Natural killer cell (primary cell): Measurements from ENCODE around the gene ARMH1. TPM values are rescaled to one million over a fixed set of nuclear protein-coding genes. Genes with fewer than 3 reads are reported as not detected.
A peak's percentile ranks its signal among the peaks of the same experiment; 100 is the strongest.

Experiments used
- ATAC-seq, 3 donors: fragments of 150-1000 bp in 2 of 3; fragments of 200-7000 bp in 1 of 3; cut with Tn5 transposase; 1 replicate in 1 of 3; 2 replicates in 2 of 3; pipeline ENCODE4 v1.10.0; 2021; ENCODE audit warnings: mild to moderate bottlenecking in 2 of 3, moderate library complexity in 2 of 3
- DNase-seq, 2 donors: peaks; one replicate each; pipeline versions ENCODE4 v3.0.0 to v3.0.0-alpha.2; 2013 to 2021; ENCODE audit warnings: mixed read lengths in 1 of 2
- H3K27ac ChIP-seq: one replicate; pipeline ENCODE4 v1.5.1; 2013; ENCODE audit warnings: mild to moderate bottlenecking, low read length
- H3K27me3 ChIP-seq: one replicate; pipeline ENCODE4 v1.6.1; 2013; ENCODE audit warnings: low read length; ENCODE audit not compliant: control insufficient read depth, insufficient read depth
- H3K36me3 ChIP-seq: one replicate; pipeline ENCODE4 v1.6.1; 2013; ENCODE audit warnings: low read length; ENCODE audit not compliant: control insufficient read depth, insufficient read depth
- H3K4me1 ChIP-seq: one replicate; pipeline ENCODE4 v1.6.1; 2013; ENCODE audit warnings: low read length; ENCODE audit not compliant: control insufficient read depth, insufficient read depth
- H3K4me3 ChIP-seq: one replicate; pipeline ENCODE4 v1.5.1; 2013; ENCODE audit warnings: low read length
- H3K9me3 ChIP-seq: one replicate; pipeline ENCODE4 v1.6.1; 2013; ENCODE audit warnings: low read length; ENCODE audit not compliant: control insufficient read depth, insufficient read depth
- H3K27ac Mint-ChIP-seq, 2 donors: one replicate each; pipeline ENCODE4 v1.8.0; 2022; ENCODE audit warnings: mild to moderate bottlenecking in 2 of 2, mixed read lengths in 2 of 2, moderate library complexity in 1 of 2
- H3K27me3 Mint-ChIP-seq, 2 donors: one replicate each; pipeline ENCODE4 v1.8.0; 2022; ENCODE audit warnings: low read depth in 2 of 2, mixed read lengths in 2 of 2
- H3K36me3 Mint-ChIP-seq: one replicate; pipeline ENCODE4 v1.8.0; 2022; ENCODE audit warnings: mixed read lengths
- H3K4me1 Mint-ChIP-seq, 2 donors: one replicate each; pipeline ENCODE4 v1.8.0; 2022; ENCODE audit warnings: mixed read lengths in 2 of 2
- H3K4me3 Mint-ChIP-seq: one replicate; pipeline ENCODE4 v1.8.0; 2022; ENCODE audit warnings: mild to moderate bottlenecking, moderate library complexity, mixed read lengths
- H3K9me3 Mint-ChIP-seq, 2 donors: one replicate each; pipeline ENCODE4 v1.8.0; 2022; ENCODE audit warnings: mixed read lengths in 2 of 2
- WGBS: methylation state at CpG from one replicate; pipeline ENCODE4 v1.1.7; 2013; ENCODE audit warnings: missing lambda C conversion rate; ENCODE audit not compliant: insufficient coverage; 5-methylcytosine and 5-hydroxymethylcytosine counted together
- intact Hi-C: fragments of 100-400 bp; cut with micrococcal nuclease; formaldehyde crosslinking; loops from one replicate; pipeline ENCODE4 v1.14.2; 2022
- total RNA-seq, 4 donors: library from RNA; stranded (reverse); fragments of 120-200 nt in 1 of 4; gene quantifications; one replicate each; pipeline versions ENCODE4 v1.2.3 to v1.2.4, GENCODE V29; 2013 to 2022
- TF ChIP-seq, protein P1 (sequence below): fragments of 200-600 bp; IDR thresholded peaks from one replicate; pipeline ENCODE4 v1.8.0; 2022; ENCODE audit warnings: antibody characterized with exemption

The ARMH1 gene
- total RNA-seq, 3 donors from 2014 or later (not counting 1 experiment from before 2014, with no cell fraction given) = 1.5 to 25.5 (median 5.0) TPM

DNA sequence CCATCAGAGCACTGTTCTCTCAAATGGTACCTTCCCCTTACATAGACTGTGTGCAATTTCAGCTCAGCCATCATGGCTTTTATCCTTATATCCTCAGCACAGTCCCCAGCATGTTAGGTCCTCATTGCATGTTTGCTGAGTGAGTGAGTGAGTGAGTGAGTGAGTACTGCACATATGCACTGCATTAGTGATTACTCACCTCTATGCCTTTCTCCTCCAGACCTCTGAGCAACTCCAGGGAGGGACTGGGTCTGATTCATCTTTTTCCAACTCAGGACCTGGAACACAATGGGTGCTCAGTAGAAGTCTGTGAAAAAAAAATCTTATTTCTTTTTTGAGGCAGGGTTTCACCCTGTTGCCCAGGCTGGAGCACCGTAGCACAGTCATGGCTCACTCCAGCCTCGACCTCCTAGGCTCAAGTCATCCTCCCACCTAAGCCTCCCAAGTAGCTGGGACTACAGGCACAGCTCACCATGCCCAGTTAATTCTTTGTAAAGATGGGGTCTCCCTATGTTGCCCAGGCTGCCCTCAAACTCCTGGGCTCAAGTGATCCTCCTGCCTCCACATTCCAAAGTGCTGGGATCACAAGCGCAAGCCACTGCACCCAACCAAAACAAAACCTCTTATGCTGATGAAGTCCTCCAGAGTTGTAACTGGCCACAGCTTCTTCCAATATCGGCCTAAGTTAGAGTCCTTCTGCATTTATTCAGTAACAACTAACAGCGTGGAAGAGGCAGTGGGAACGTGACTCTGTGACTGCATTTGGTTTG is 32.8 kb downstream of the ARMH1 start:
- H3K27ac ChIP-seq = no peak overlapping the region

DNA sequence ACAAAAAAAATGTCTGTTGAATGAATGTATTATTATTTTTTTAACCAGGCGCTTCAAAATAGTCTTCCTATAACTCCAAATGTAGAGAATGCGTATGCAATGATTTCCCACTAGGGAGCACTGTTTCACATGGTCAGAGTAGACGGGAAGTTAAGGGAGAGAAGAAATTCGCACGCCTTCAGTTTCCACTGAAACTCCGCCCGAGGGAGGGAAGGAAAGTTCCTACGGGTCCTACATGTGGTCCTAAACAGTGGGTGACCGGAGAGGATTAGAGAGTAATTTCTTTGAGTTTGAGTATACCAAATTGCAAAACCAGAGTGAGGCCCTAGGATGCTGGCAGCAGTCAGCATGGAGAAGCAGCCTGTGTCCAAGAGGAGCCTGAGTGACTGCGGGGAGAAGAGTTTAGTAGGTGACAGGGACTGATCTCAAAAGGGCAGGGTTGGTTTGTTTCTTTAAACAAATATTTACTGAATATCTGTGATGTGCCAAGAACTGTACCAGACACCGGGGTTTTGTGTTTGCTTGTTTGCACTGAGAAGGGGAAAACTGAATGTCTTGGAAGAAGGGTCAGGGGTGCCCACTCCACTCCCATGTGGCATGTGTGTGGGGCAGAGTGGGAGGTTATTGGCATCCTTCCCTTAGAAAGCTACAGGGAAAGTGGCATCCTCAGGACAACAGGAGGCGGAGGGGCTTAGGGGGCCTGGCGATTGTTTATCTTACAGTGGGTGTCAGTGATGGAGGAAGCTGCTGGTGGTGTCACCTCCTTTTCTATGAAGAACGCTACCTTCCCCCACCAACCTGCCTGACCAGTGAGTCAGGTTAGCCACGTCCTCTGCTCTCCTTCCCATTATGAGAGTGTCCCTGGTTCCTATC is 33.7 kb downstream of the ARMH1 start:
- H3K9me3 ChIP-seq = no peaks in the 10 kb centered on the region
- peak; percentile 70 to 96 (median 93) for ATAC-seq
- Mint-ChIP-seq H3K36me3 (no peaks in the 10 kb centered on the region), H3K4me1 (peaks cover 7 to 8% of the 10 kb centered on the region in 2 donors), H3K27me3 (peaks cover 0 to 14% of the 10 kb centered on the region in 2 donors), H3K27ac (peak overlapping the region in 1 of 2 donors; percentile 71), H3K4me3 (peak overlapping the region; percentile 17), H3K9me3 (no peaks in the 10 kb centered on the region)
- no peaks in the 10 kb centered on the region for H3K36me3 ChIP-seq
- TF ChIP-seq, protein P1, sequence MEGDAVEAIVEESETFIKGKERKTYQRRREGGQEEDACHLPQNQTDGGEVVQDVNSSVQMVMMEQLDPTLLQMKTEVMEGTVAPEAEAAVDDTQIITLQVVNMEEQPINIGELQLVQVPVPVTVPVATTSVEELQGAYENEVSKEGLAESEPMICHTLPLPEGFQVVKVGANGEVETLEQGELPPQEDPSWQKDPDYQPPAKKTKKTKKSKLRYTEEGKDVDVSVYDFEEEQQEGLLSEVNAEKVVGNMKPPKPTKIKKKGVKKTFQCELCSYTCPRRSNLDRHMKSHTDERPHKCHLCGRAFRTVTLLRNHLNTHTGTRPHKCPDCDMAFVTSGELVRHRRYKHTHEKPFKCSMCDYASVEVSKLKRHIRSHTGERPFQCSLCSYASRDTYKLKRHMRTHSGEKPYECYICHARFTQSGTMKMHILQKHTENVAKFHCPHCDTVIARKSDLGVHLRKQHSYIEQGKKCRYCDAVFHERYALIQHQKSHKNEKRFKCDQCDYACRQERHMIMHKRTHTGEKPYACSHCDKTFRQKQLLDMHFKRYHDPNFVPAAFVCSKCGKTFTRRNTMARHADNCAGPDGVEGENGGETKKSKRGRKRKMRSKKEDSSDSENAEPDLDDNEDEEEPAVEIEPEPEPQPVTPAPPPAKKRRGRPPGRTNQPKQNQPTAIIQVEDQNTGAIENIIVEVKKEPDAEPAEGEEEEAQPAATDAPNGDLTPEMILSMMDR = peak; percentile 73
- peak in 1 of 2 donors; percentile 76 for DNase-seq
- H3K4me3 ChIP-seq = no peak overlapping the region
- H3K27ac ChIP-seq = no peak overlapping the region
- intact Hi-C loops = no loop called here
- H3K4me1 ChIP-seq = peaks cover 7% of the 10 kb centered on the region
- 36% methylated on average over 14 of the region's 15 CpGs for WGBS
- H3K27me3 ChIP-seq = no peaks in the 10 kb centered on the region

More for the DNA sequence above, 32.8 kb downstream of the ARMH1 start:
- Histone ChIP-seq H3K9me3 (no peaks in the 10 kb centered on the region), H3K36me3 (no peaks in the 10 kb centered on the region), H3K4me3 (no peak overlapping the region), H3K27me3 (no peaks in the 10 kb centered on the region), H3K4me1 (peaks cover 7% of the 10 kb centered on the region)
- WGBS = 93% methylated on average over 5 of the region's 6 CpGs
- Mint-ChIP-seq H3K9me3 (no peaks in the 10 kb centered on the region), H3K27ac (peak overlapping the region in 1 of 2 donors; percentile 71), H3K36me3 (no peaks in the 10 kb centered on the region), H3K4me3 (no peak overlapping the region), H3K4me1 (peaks cover 7 to 8% of the 10 kb centered on the region in 2 donors), H3K27me3 (peaks cover 0 to 14% of the 10 kb centered on the region in 2 donors)
- TF ChIP-seq, protein P1 = no peak
- DNase-seq (no peak), ATAC-seq (peak in 1 of 3 donors; percentile 21)
- intact Hi-C loops = no loop called here

DNA sequence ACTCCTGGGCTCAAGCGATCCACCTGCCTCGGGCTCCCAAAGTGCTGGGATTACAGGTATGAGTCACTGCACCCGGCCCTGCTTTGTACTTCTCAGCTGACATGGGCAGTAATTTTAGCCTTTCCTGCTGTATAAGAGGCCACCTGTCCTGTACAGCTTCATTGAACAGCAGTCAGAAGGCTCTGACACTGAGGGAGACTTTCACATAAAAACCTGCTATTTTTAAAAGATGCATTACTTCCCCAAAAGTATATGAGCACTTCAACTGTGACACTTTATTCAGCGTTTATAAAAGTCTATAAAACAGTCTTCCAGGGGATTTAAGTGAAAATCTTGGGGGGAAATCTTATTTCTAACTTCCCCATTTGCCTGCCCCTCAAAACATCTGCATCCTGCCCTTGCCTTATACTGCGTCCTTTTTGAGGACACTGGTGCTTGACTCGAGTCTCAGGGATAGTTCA is 38.8 kb downstream of the ARMH1 start:
- Histone ChIP-seq H3K4me1 (peaks cover 16% of the 10 kb centered on the region), H3K9me3 (no peaks in the 10 kb centered on the region), H3K36me3 (no peaks in the 10 kb centered on the region), H3K27ac (peak overlapping the region; percentile 42), H3K27me3 (no peaks in the 10 kb centered on the region), H3K4me3 (no peak overlapping the region)
- Mint-ChIP-seq H3K36me3 (no peaks in the 10 kb centered on the region), H3K27ac (no peak overlapping the region), H3K4me1 (peaks cover 26 to 30% of the 10 kb centered on the region in 2 donors), H3K27me3 (peaks cover 0 to 10% of the 10 kb centered on the region in 2 donors), H3K9me3 (no peaks in the 10 kb centered on the region), H3K4me3 (no peak overlapping the region)
- no peak for DNase-seq
- 25% methylated on average over 6 of the region's 6 CpGs for WGBS
- TF ChIP-seq, protein P1 = no peak
- ATAC-seq = no peak
- intact Hi-C loops = no loop called here
